HG03108 (cell line): ENCODE data around the gene PLCXD3.

ENCODE experiments used
- ATAC-seq: cut with Tn5 transposase; IDR thresholded peaks from one replicate; pipeline ENCODE4 v1.9.1; 2021; ENCODE audit warnings: moderate library complexity; ENCODE audit not compliant: unreplicated experiment

The PLCXD3 gene

GRCh38 chr5:41510176-41510831, at the start of gene PLCXD3:
Gene PLCXD3, minus strand, starts transcription at chr5:41510601. Its CDS starts 75 bp downstream, at chr5:41510526.
- no peak for ATAC-seq

- no peak for ATAC-seq
Observed at GRCh38 chr5:41559184-41559583, 48.8 kb upstream of the PLCXD3 start.

- ATAC-seq: no peak
Observed at GRCh38 chr5:41558295-41558694, 47.9 kb upstream of the PLCXD3 start.

GRCh38 chr5:41547991-41548390, 37.6 kb upstream of the PLCXD3 start:
- no peak for ATAC-seq

GRCh38 chr5:41542183-41542582, 31.8 kb upstream of the PLCXD3 start:
- no peak for ATAC-seq

DNA sequence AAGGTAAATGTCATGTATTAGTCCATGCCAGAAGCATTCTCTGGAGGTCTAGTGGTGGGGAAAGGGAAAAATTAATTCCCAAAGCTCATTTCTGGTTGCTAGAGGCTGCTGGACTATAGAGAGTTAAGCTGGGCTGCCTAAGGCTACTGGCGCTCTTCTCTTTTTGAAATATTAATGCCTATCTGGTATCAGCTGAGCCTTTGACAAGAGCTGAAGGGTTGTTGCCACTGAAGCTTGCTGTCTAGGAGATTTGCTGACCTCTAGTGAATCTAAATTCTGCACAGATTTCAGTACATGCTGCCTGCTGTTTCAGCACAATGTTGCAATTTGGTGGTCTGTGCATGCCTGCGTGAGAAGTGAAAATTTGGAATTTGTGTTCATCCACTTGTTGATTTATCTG, 29.1 kb upstream of the PLCXD3 start:
- no peak for ATAC-seq

GRCh38 chr5:41537581-41537980, 27.2 kb upstream of the PLCXD3 start:
- ATAC-seq: no peak

GRCh38 chr5:41532485-41532884, 22.1 kb upstream of the PLCXD3 start:
- ATAC-seq: no peak

DNA sequence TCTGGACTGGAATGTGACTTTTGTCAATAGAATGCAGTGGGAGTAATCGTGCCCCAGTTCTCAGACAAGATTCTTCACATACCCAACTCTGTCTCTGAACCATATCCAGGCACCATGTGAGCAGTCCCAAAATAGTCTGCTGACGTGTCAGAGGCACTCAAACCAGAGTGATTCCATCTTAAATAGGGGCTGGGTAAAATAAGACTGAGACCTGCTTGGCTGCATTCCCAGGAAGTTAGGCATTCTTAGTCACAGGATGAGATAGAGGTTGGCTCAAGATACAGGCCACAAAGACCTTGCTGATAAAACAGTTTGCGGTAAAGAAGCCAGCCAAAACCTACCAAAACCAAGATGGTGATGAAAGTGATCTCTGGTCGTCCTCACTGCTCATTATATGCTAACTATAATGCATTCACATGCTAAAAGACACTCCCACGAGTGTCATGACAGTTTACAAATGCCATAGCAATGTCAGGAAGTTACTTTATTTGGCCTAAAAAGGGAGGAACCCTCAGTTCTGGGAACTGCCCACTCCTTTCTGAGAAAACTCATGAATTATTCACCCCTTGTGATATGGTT, 16.9 kb upstream of the PLCXD3 start:
- ATAC-seq: no peak

DNA sequence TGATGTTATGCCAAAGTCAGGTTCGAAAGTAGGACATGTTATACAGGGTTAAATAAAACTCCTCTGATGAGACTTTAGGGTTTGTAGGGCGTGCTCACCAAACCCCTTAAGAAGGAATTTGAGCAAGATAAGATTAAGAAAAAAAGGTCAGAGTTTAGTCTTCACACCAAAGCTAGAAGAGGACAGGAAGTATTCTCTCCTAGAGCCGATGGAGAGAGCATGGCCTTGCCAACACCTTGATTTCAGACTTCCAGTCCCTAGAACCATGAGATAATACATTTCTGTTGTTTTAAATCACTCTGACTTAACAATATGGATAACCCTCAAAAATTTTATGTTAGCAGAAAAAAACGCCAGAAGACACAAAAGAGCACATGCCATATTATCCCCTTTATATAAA, 16.3 kb upstream of the PLCXD3 start:
- ATAC-seq: no peak

- ATAC-seq: no peak
Observed at GRCh38 chr5:41524174-41524573, 13.8 kb upstream of the PLCXD3 start.

- ATAC-seq: no peak
Observed at GRCh38 chr5:41522193-41522786, 11.9 kb upstream of the PLCXD3 start.

- ATAC-seq: no peak
Observed at GRCh38 chr5:41519801-41520200, 9.4 kb upstream of the PLCXD3 start.

- no peak for ATAC-seq
Observed at GRCh38 chr5:41517909-41518308, 7.5 kb upstream of the PLCXD3 start.

GRCh38 chr5:41511241-41511640, 840 bp upstream of the PLCXD3 start:
- no peak for ATAC-seq

GRCh38 chr5:41509399-41510175, 814 bp downstream of the PLCXD3 start:
- no peak for ATAC-seq

DNA sequence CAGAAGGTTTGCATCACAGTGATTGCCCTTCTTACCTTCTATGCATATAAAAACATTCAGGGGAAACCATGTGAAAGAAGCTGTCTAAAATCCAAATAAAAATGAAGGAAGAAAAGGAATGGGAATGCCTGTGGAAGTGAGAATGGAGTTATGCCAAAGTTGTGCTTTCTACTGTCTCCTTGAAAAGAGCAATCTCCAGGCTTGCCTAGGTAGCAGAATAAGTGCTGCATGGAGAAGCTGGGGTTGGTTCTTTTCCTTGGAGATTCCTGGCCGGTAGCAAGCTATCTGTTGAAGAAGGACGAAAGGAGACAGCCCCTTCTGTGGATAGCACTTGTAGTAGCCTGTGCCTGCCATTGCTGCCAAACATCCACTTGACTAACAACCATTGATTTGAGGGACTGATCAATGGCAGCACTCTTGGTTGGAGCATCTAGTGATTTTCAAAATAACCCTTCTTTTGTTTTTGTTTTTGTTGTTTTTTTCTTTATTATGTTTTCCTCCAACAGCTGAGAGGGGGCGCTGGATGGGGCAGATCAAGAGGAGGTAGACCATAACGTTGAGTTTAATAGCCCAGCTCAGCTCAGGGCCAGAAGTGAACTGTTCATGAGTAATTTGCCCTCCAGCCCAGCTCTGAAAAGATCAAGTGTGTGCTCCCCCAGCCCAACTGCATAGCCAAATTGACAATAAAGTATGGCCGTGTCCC, 1.6 kb downstream of the PLCXD3 start:
- ATAC-seq: no peak

- no peak for ATAC-seq
Observed at GRCh38 chr5:41508186-41508585, 2.2 kb downstream of the PLCXD3 start.

GRCh38 chr5:41507501-41507900, 2.9 kb downstream of the PLCXD3 start:
- ATAC-seq: no peak

GRCh38 chr5:41503860-41504259, 6.5 kb downstream of the PLCXD3 start:
- ATAC-seq: no peak

DNA sequence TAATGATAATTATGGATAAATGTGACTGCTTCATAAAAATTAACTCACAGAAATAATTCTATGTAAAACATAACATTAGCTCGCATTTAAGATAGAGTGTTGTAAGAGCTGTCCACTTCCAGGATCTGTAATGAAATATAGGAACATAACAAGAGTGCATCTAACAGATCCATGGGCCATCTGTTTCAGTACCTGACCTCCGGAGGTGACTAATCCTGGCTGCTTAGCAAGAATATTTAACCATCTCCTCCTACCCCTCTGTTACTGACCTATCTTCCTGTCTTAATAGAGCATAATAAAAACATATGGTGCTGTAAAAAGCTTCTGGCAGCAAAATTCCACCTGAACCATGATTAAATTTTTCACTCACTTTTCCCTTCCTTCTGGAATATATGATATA, 7.1 kb downstream of the PLCXD3 start:
- no peak for ATAC-seq
